NCI-H510A treated with DMSO at 0.1 percent for 48 hours (cell line): ENCODE data around the gene PCSK6.

Experiments used
- DNase-seq: peaks from one replicate; lab custom pipeline; 2025; lab: John Stamatoyannopoulos, UW

The PCSK6 gene

GRCh38 chr15:101498717-101499480, 9.4 kb upstream of the PCSK6 start:
- DNase-seq: no peak

GRCh38 chr15:101498076-101498716, 8.7 kb upstream of the PCSK6 start:
- no peak for DNase-seq

- DNase-seq: no peak
Measured at GRCh38 chr15:101497484-101498034, 8.1 kb upstream of the PCSK6 start.

- DNase-seq: no peak
Measured at GRCh38 chr15:101497017-101497416, 7.5 kb upstream of the PCSK6 start.

GRCh38 chr15:101496198-101496986, 6.9 kb upstream of the PCSK6 start:
- DNase-seq: no peak

- DNase-seq: no peak
Measured at GRCh38 chr15:101495334-101496197, 6.1 kb upstream of the PCSK6 start.

- no peak for DNase-seq
Measured at GRCh38 chr15:101494251-101494796, 4.8 kb upstream of the PCSK6 start.

GRCh38 chr15:101492766-101493692, 3.5 kb upstream of the PCSK6 start:
- no peak for DNase-seq

- DNase-seq: no peak
Measured at GRCh38 chr15:101491734-101492640, 2.5 kb upstream of the PCSK6 start.

GRCh38 chr15:101490922-101491733, 1.6 kb upstream of the PCSK6 start:
- no peak for DNase-seq

GRCh38 chr15:101490408-101490891, 943 bp upstream of the PCSK6 start:
- no peak for DNase-seq

GRCh38 chr15:101489237-101489598, 289 bp downstream of the PCSK6 start:
- no peak for DNase-seq

- DNase-seq: no peak
Measured at GRCh38 chr15:101488300-101489164, 975 bp downstream of the PCSK6 start.

GRCh38 chr15:101486696-101487459, 2.6 kb downstream of the PCSK6 start:
- no peak for DNase-seq

GRCh38 chr15:101483462-101483861, 6.0 kb downstream of the PCSK6 start:
- DNase-seq: no peak
